A549 (cell line): Measurements from ENCODE around the gene HS3ST6.

Experiments
- CEBPB ChIP-seq, 2 experiments: fragments of >200 bp in 1 of 2; sonication (Bioruptor Twin) in 1 of 2; formaldehyde crosslinking in 1 of 2; IDR thresholded peaks; 2 replicates each; pipeline ENCODE4 v1.6.1; 2012 to 2016
- CTCF ChIP-seq: fragments of >200 bp; sonication (Bioruptor Twin); formaldehyde crosslinking; IDR thresholded peaks from 3 replicates; pipeline ENCODE4 v1.5.1; 2016
- JUNB ChIP-seq: fragments of >200 bp; sonication (Bioruptor Twin); formaldehyde crosslinking; IDR thresholded peaks from 2 replicates; pipeline ENCODE4 v1.6.1; 2016

DNA sequence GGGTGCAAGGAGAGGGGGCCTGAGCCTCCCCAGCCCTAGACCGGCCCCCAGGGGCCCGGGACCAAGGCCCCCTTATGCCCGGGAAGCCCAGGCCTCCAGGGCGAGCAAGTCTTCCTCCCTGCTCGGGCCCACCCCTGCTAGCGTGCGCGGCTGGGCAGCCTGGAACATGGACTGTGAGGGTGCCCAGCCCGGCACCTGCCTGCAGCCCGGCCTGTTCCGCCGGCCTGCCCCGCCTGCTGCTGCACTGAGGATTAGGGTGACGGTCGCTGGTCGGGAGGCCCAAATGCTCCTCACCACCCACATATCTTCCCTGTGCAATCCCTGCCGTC, 6.0 kb downstream of the HS3ST6 start:
- TF ChIP-seq CEBPB (IDR thresholded peaks at IDR 0.05) (no peak), CTCF (no peak), JUNB (no peak)
